NT2/D1 (cell line): ENCODE measurements around the gene FAM83D.

ENCODE experiments used
- SUZ12 ChIP-seq: IDR thresholded peaks from 2 replicates; pipeline ENCODE4 v1.6.1; 2011; ENCODE audit not compliant: insufficient read length, insufficient read depth; ENCODE audit errors: extremely low read depth
- YY1 ChIP-seq: IDR thresholded peaks from 2 replicates; pipeline ENCODE4 v1.6.1; 2011; ENCODE audit not compliant: insufficient read length, insufficient read depth
- ZNF274 ChIP-seq: IDR thresholded peaks from 2 replicates; pipeline ENCODE4 v1.6.1; 2011; ENCODE audit warnings: mild to moderate bottlenecking, low read depth, low read length

GRCh38 chr20:38969708-38970107, 43.5 kb downstream of the FAM83D start:
- no peak for TF ChIP-seq SUZ12
- no peak for TF ChIP-seq YY1
- no peak for TF ChIP-seq ZNF274
